K562 (cell line): ENCODE results near the gene KCND2. TPM values are rescaled to one million over a fixed set of nuclear protein-coding genes. Genes with fewer than 3 reads are reported as not detected.
A peak's percentile ranks its signal among the peaks of the same experiment; 100 is the strongest.

Experiments used
- ATAC-seq: fragments of 200-7000 bp; cut with Tn5 transposase; 3 replicates; pipeline ENCODE4 v1.9.1; 2020; ENCODE audit warnings: moderate library complexity
- BruUV-seq: library from RNA; stranded (reverse); fragments of 400-500 nt; replicated peaks from 2 replicates; lab custom pipeline; 2021; lab: Mats Ljungman, UMichigan
- CTCF ChIA-PET: fragments of 300-600 bp; formaldehyde crosslinking; extraction: SDS; loops from one replicate; lab custom pipeline; 2021; ENCODE audit warnings: low intra/inter-chr PET ratio; lab: Yijun Ruan, JAX
- POLR2A ChIA-PET: fragments of 300-600, 350-650 bp; sonication (Branson Sonifier 250); formaldehyde crosslinking; extraction: SDS; loops from one replicate; lab custom pipeline; 2021; ENCODE audit warnings: antibody characterized with exemption, inconsistent platforms; lab: Yijun Ruan, JAX
- DNase-seq, 4 experiments: peaks; one replicate each; pipeline versions ENCODE4 v3.0.0 to v3.0.0-alpha.2; 2011 to 2018; ENCODE audit warnings: low spot score in 3 of 4, mixed read lengths in 3 of 4; ENCODE audit errors: extremely low read depth in 1 of 4
- FAIRE-seq: peaks from 2 replicates; lab custom pipeline; 2011; peaks lifted over from hg19 to GRCh38; lab: Jason Lieb, UNC
- H2AFZ ChIP-seq: 2 replicates; pipeline ENCODE4 v1.6.0; 2011; ENCODE audit warnings: low read depth, low read length, control low read depth, inconsistent platforms
- H3K27ac ChIP-seq: fragments of 200-600 bp; 3 replicates; pipeline ENCODE4 v1.8.0; 2011; ENCODE audit warnings: low read depth, mild to moderate bottlenecking, control low read depth, inconsistent platforms, low read length, moderate library complexity, mixed read lengths; ENCODE audit errors: extremely low read depth
- H3K27me3 ChIP-seq, 2 experiments: fragments of 300-600 bp in 1 of 2; 2 replicates in 1 of 2; 3 replicates in 1 of 2; pipeline versions ENCODE4 v1.6.0 to v1.8.0; 2011; ENCODE audit warnings: inconsistent platforms in 2 of 2, low read length in 2 of 2, mild to moderate bottlenecking in 1 of 2, mixed read lengths in 1 of 2, moderate library complexity in 1 of 2; ENCODE audit not compliant: control insufficient read depth in 2 of 2, insufficient read depth in 2 of 2
- H3K36me3 ChIP-seq: fragments of 300-600 bp; 3 replicates; pipeline ENCODE4 v1.8.0; 2011; ENCODE audit warnings: mild to moderate bottlenecking, low read length, inconsistent platforms; ENCODE audit not compliant: control insufficient read depth, insufficient read depth
- H3K4me1 ChIP-seq, 2 experiments: fragments of 200-600 bp in 1 of 2; replicated peaks in 1 of 2; 2 replicates in 1 of 2; 3 replicates in 1 of 2; pipeline versions ENCODE4 v1.5.1 to v1.8.0; 2011; ENCODE audit warnings: inconsistent platforms in 2 of 2, low read length in 2 of 2, mild to moderate bottlenecking in 1 of 2, mixed read lengths in 1 of 2, moderate library complexity in 1 of 2; ENCODE audit not compliant: control insufficient read depth in 2 of 2, insufficient read depth in 2 of 2
- H3K4me2 ChIP-seq: 2 replicates; pipeline ENCODE4 v1.6.1; 2011; ENCODE audit warnings: low read length, control low read depth, inconsistent platforms, mixed read lengths; ENCODE audit not compliant: insufficient read depth
- H3K4me3 ChIP-seq: fragments of 200-600 bp; sonication (generic), shearing (Covaris generic); 2 replicates; pipeline ENCODE4 v1.5.1; 2016; ENCODE audit warnings: control low read depth, inconsistent platforms
- H3K79me2 ChIP-seq: fragments of 200-600 bp; 3 replicates; pipeline ENCODE4 v1.8.0; 2011; ENCODE audit warnings: low read length, inconsistent platforms; ENCODE audit not compliant: control insufficient read depth, insufficient read depth
- H3K9ac ChIP-seq, 2 experiments: 2 replicates each; pipeline versions ENCODE4 v1.6.0 to v1.6.1; 2011; ENCODE audit warnings: low read depth in 2 of 2, low read length in 2 of 2, control low read depth in 1 of 2, inconsistent platforms in 1 of 2, mild to moderate bottlenecking in 1 of 2, mixed read lengths in 1 of 2; ENCODE audit not compliant: insufficient read depth in 1 of 2
- H3K9me1 ChIP-seq: one replicate; pipeline ENCODE4 v1.6.0; 2011; ENCODE audit warnings: inconsistent platforms, mild to moderate bottlenecking, low read length, moderate library complexity; ENCODE audit not compliant: control insufficient read depth, insufficient read depth
- H3K9me3 ChIP-seq: replicated peaks from 2 replicates; pipeline ENCODE4 v1.5.1; 2011; ENCODE audit warnings: low read depth, low read length, inconsistent platforms; ENCODE audit not compliant: control insufficient read depth, insufficient read depth
- H4K20me1 ChIP-seq: replicated peaks from 2 replicates; pipeline ENCODE4 v1.6.1; 2011; ENCODE audit warnings: low read length, inconsistent platforms, mixed read lengths; ENCODE audit not compliant: control insufficient read depth, insufficient read depth
- FOSL1 ChIP-seq: fragments of 200-800 bp; sonication (Bioruptor generic); conservative IDR thresholded peaks from 2 replicates; pipeline ENCODE4 v1.6.1; 2016; ENCODE audit warnings: missing genetic modification characterization, missing compliant biosample characterization
- JUND ChIP-seq, 2 experiments: IDR thresholded peaks; 2 replicates in 1 of 2; 3 replicates in 1 of 2; pipeline ENCODE4 v1.6.1; 2011; ENCODE audit warnings: borderline replicate concordance in 2 of 2, low read depth in 2 of 2, low read length in 2 of 2, improper control_type of control experiment in 1 of 2, missing biosample characterization in 1 of 2, missing genetic modification characterization in 1 of 2, missing genetic modification reagents in 1 of 2
- ZNF23 ChIP-seq: fragments of 250-450 bp; sonication (Bioruptor Pico); IDR thresholded peaks from 2 replicates; pipeline ENCODE4 v1.4.0; 2020; ENCODE audit warnings: mild to moderate bottlenecking
- WGBS: fragments of 100-300 bp; shearing (Covaris generic); methylation state at CpG from one replicate; pipeline ENCODE4 v1.1.6; 2016; ENCODE audit warnings: low coverage, mixed read lengths; ENCODE audit not compliant: insufficient coverage; ENCODE audit errors: missing lambda C conversion rate; 5-methylcytosine and 5-hydroxymethylcytosine counted together
- in situ Hi-C: fragments of 300-500 bp; cut with MboI; formaldehyde crosslinking; loops from 4 replicates; pipeline ENCODE4 v1.15.0; 2018; ENCODE audit warnings: inconsistent platforms, mixed read lengths
- intact Hi-C: fragments of 100-400 bp; cut with micrococcal nuclease; formaldehyde crosslinking; loops from 2 replicates; pipeline ENCODE4 v1.14.2; 2022
- polyA plus RNA-seq, 8 experiments: library from polyadenylated mRNA; depleted of rRNA in 4 of 8; stranded (reverse) in 5 of 8; unstranded in 3 of 8; fragments of >200 nt; fragmentation: Nextera tagmentation in 2 of 8; fragmentation: Illumina TruSeq in 1 of 8; extraction: Ambion mirVana in 2 of 8; extraction: Trizol in 1 of 8; gene quantifications; 2 replicates each; pipeline versions ENCODE4 v1.2.1 to v1.2.3, GENCODE V29; 2011 to 2014; ENCODE audit warnings: inconsistent platforms in 1 of 8, missing spikeins in 1 of 8
- total RNA-seq, 7 experiments: library from RNA; depleted of rRNA in 6 of 7; stranded (reverse); fragments of >200 nt in 6 of 7; fragmentation: Illumina TruSeq in 2 of 7; extraction: Trizol in 2 of 7; gene quantifications; 2 replicates each; pipeline versions ENCODE4 v1.2.1 to v1.2.3, GENCODE V29; 2011 to 2021; ENCODE audit warnings: low replicate concordance in 1 of 7
- TF ChIP-seq, protein P1 (sequence below), 2 experiments: fragments of 450-650 bp in 1 of 2; sonication (generic) in 1 of 2; formaldehyde crosslinking in 1 of 2; IDR thresholded peaks in 1 of 2; conservative IDR thresholded peaks in 1 of 2; 2 replicates each; pipeline versions ENCODE4 v1.6.1 to v1.8.1; 2016 to 2023; ENCODE audit warnings: mild to moderate bottlenecking in 2 of 2, moderate library complexity in 2 of 2, inconsistent platforms in 1 of 2, missing genetic modification reagents in 1 of 2

KCND2 gene
- total and polyA plus RNA-seq, 9 of the 15 experiments (the other 6 are each of a cell fraction or from before 2014, with no cell fraction given), result 0.03 to 0.12 TPM; not detected in 7

DNA sequence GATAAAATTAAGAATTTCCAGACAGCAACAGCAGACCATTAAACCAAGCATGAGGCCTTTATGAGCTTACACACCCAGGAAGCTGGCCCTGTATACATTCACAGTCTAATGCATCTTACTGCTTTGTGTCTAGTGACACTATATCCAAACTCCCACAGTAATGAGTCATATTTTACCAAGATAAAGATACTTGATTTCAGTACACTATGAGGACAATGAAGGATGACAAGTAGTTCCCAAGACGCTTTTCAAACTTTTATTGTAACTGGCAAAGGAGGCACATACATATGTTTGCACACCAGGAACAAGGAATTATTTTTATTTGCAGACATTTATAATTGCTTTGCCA, 437.0 kb downstream of the KCND2 start:
- ChIA-PET CTCF (no interaction called here), POLR2A (interaction anchor here (1.0 to 1.4 kb wide), 2 partner anchors 9 kb away, joined by 3 to 4 read pairs; no protein-coding TSS in a partner anchor)
- H4K20me1 ChIP-seq, result no peaks in the 10 kb centered on the region
- H3K9ac ChIP-seq, result no peak overlapping the region
- intact Hi-C loops (loop anchor here (10.0 kb wide), 1 partner anchor 1585 kb away; no protein-coding TSS in a partner anchor), in situ Hi-C loops (no loop called here)
- H3K9me1 ChIP-seq, result no peaks in the 10 kb centered on the region
- H3K36me3 ChIP-seq, result no peaks in the 10 kb centered on the region
- H3K27me3 ChIP-seq, result no peaks in the 10 kb centered on the region
- no peak for DNase-seq
- H3K4me1 ChIP-seq, result no peaks in the 10 kb centered on the region
- FAIRE-seq, result no peak
- no peak overlapping the region for H2AFZ ChIP-seq
- 0% methylated on average over 1 of the region's 1 CpG for WGBS
- no peaks in the 10 kb centered on the region for H3K79me2 ChIP-seq
- BruUV-seq, result no TSS peak
- peak; percentile 21; the same call in 1 of the 2 replicates for TF ChIP-seq FOSL1 (tag)
- no peak for TF ChIP-seq ZNF23 (CRISPR knock-in tag)
- no peak for TF ChIP-seq JUND (IDR thresholded peaks at IDR 0.05; ENCODE audit: borderline replicate concordance, low read depth, low read length)
- TF ChIP-seq JUND (tag; IDR thresholded peaks at IDR 0.05; ENCODE audit: borderline replicate concordance, low read depth, low read length), result peak; percentile 26; the same call in 1 of the 3 replicates
- TF ChIP-seq, protein P1, sequence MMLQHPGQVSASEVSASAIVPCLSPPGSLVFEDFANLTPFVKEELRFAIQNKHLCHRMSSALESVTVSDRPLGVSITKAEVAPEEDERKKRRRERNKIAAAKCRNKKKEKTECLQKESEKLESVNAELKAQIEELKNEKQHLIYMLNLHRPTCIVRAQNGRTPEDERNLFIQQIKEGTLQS (IDR thresholded peaks at IDR 0.05), result 0 out of 2 replicates have a peak, but pooled peaks have one; percentile 14
- TF ChIP-seq, protein P1 (CRISPR knock-in tag; conservative IDR thresholded peaks at IDR 0.05), result no peak
- H3K27ac ChIP-seq, result no peak overlapping the region
- no peak overlapping the region for H3K4me3 ChIP-seq
- H3K9me3 ChIP-seq, result no peaks in the 10 kb centered on the region
- no peak overlapping the region for H3K4me2 ChIP-seq
- no peak for ATAC-seq
